Activated CD8-positive, alpha-beta T cell treated with anti-CD3 and anti-CD28 coated beads, Interleukin-2, amount 10 ng/mL, durations not matched to agents 7 days and 5 days (primary cell): ENCODE data around the gene CLCN5. TPM values are rescaled to one million over a fixed set of nuclear protein-coding genes. Genes with fewer than 3 reads are reported as not detected.

Experiments used
- ATAC-seq: fragments of 150-1000 bp; cut with Tn5 transposase; one replicate; pipeline ENCODE4 v1.10.0; 2021; ENCODE audit warnings: moderate library complexity
- CTCF ChIA-PET: fragments of 350-600 bp; sonication (Branson Sonifier 250); formaldehyde crosslinking; loops from one replicate; lab custom pipeline; 2021; ENCODE audit warnings: antibody characterized with exemption; lab: Charles Lee
- POLR2A ChIA-PET: fragments of 350-600 bp; sonication (Branson Sonifier 250); formaldehyde crosslinking; loops from one replicate; lab custom pipeline; 2021; ENCODE audit warnings: antibody characterized with exemption; lab: Charles Lee
- DNase-seq: peaks from one replicate; pipeline ENCODE4 v3.0.0-alpha.2; 2020
- H3K27ac Mint-ChIP-seq: one replicate; pipeline ENCODE4 v1.8.0; 2021; ENCODE audit warnings: mild to moderate bottlenecking, mixed read lengths
- H3K27me3 Mint-ChIP-seq: one replicate; pipeline ENCODE4 v1.8.0; 2021; ENCODE audit warnings: low read depth, mixed read lengths
- H3K36me3 Mint-ChIP-seq: one replicate; pipeline ENCODE4 v1.8.0; 2021; ENCODE audit warnings: low read depth, mixed read lengths
- H3K4me1 Mint-ChIP-seq: one replicate; pipeline ENCODE4 v1.8.0; 2021; ENCODE audit warnings: low read depth, mixed read lengths
- H3K4me3 Mint-ChIP-seq: one replicate; pipeline ENCODE4 v1.8.0; 2021; ENCODE audit warnings: mild to moderate bottlenecking, mixed read lengths
- H3K9me3 Mint-ChIP-seq: one replicate; pipeline ENCODE4 v1.8.0; 2022; ENCODE audit warnings: mixed read lengths; ENCODE audit not compliant: insufficient read depth
- total RNA-seq, 2 experiments: library from RNA; stranded (reverse); gene quantifications; one replicate each; pipeline ENCODE4 v1.2.3, GENCODE V29; 2021

Gene CLCN5
- total RNA-seq, 2 experiments from 2014 or later = 4.0 TPM

- no peak overlapping the region for H3K27ac Mint-ChIP-seq
- CTCF ChIA-PET = no interaction called here
- POLR2A ChIA-PET = no interaction called here
- no peaks in the 10 kb centered on the region for H3K27me3 Mint-ChIP-seq
- H3K4me3 Mint-ChIP-seq = no peak overlapping the region
- no peaks in the 10 kb centered on the region for H3K36me3 Mint-ChIP-seq
- H3K9me3 Mint-ChIP-seq = no peaks in the 10 kb centered on the region
- no peaks in the 10 kb centered on the region for H3K4me1 Mint-ChIP-seq
- DNase-seq (no peak), ATAC-seq (no peak)
Observed at GRCh38 chrX:49934729-49935128, 12.3 kb downstream of the CLCN5 start.

GRCh38 chrX:49947781-49948180 lies 25.4 kb downstream of the CLCN5 start:
- Mint-ChIP-seq H3K36me3 (no peaks in the 10 kb centered on the region), H3K4me1 (peaks cover 2% of the 10 kb centered on the region), H3K9me3 (no peaks in the 10 kb centered on the region), H3K4me3 (no peak overlapping the region), H3K27me3 (no peaks in the 10 kb centered on the region), H3K27ac (no peak overlapping the region)
- no peak for DNase-seq
- POLR2A ChIA-PET = no interaction called here
- ATAC-seq = no peak
- CTCF ChIA-PET = no interaction called here

GRCh38 chrX:49949961-49950360 lies 27.6 kb downstream of the CLCN5 start:
- Mint-ChIP-seq H3K4me3 (no peak overlapping the region), H3K9me3 (no peaks in the 10 kb centered on the region), H3K36me3 (no peaks in the 10 kb centered on the region), H3K4me1 (peaks cover 2% of the 10 kb centered on the region), H3K27ac (no peak overlapping the region), H3K27me3 (no peaks in the 10 kb centered on the region)
- no peak for ATAC-seq
- CTCF ChIA-PET = no interaction called here
- POLR2A ChIA-PET = no interaction called here
- DNase-seq = no peak

- ChIA-PET CTCF (no interaction called here), POLR2A (no interaction called here)
- Mint-ChIP-seq H3K4me3 (no peak overlapping the region), H3K27me3 (no peaks in the 10 kb centered on the region), H3K4me1 (peaks cover 2% of the 10 kb centered on the region), H3K27ac (no peak overlapping the region), H3K36me3 (no peaks in the 10 kb centered on the region), H3K9me3 (no peaks in the 10 kb centered on the region)
- no peak for ATAC-seq
- no peak for DNase-seq
Observed at GRCh38 chrX:49951524-49952193, 29.3 kb downstream of the CLCN5 start.

GRCh38 chrX:49956313-49956712 lies 33.9 kb downstream of the CLCN5 start:
- Mint-ChIP-seq H3K36me3 (no peaks in the 10 kb centered on the region), H3K27ac (no peak overlapping the region), H3K4me1 (no peaks in the 10 kb centered on the region), H3K4me3 (no peak overlapping the region), H3K9me3 (no peaks in the 10 kb centered on the region), H3K27me3 (no peaks in the 10 kb centered on the region)
- CTCF ChIA-PET = no interaction called here
- POLR2A ChIA-PET = no interaction called here
- no peak for ATAC-seq
- no peak for DNase-seq

- no peaks in the 10 kb centered on the region for H3K9me3 Mint-ChIP-seq
- CTCF ChIA-PET = no interaction called here
- POLR2A ChIA-PET = no interaction called here
- DNase-seq (no peak), ATAC-seq (no peak)
- H3K4me1 Mint-ChIP-seq = no peaks in the 10 kb centered on the region
- no peak overlapping the region for H3K4me3 Mint-ChIP-seq
- no peaks in the 10 kb centered on the region for H3K27me3 Mint-ChIP-seq
- no peak overlapping the region for H3K27ac Mint-ChIP-seq
- H3K36me3 Mint-ChIP-seq = no peaks in the 10 kb centered on the region
Observed at GRCh38 chrX:49958727-49959485, 36.5 kb downstream of the CLCN5 start.

- ChIA-PET CTCF (no interaction called here), POLR2A (no interaction called here)
- H3K4me1 Mint-ChIP-seq = no peaks in the 10 kb centered on the region
- H3K36me3 Mint-ChIP-seq = no peaks in the 10 kb centered on the region
- DNase-seq = no peak
- ATAC-seq = no peak
- H3K9me3 Mint-ChIP-seq = no peaks in the 10 kb centered on the region
- no peaks in the 10 kb centered on the region for H3K27me3 Mint-ChIP-seq
- H3K27ac Mint-ChIP-seq = no peak overlapping the region
- no peak overlapping the region for H3K4me3 Mint-ChIP-seq
Observed at GRCh38 chrX:49959602-49960001, 37.2 kb downstream of the CLCN5 start.

- CTCF ChIA-PET = no interaction called here
- POLR2A ChIA-PET = no interaction called here
- DNase-seq (no peak), ATAC-seq (no peak)
- Mint-ChIP-seq H3K9me3 (no peaks in the 10 kb centered on the region), H3K27ac (no peak overlapping the region), H3K4me3 (no peak overlapping the region), H3K27me3 (no peaks in the 10 kb centered on the region), H3K4me1 (no peaks in the 10 kb centered on the region), H3K36me3 (no peaks in the 10 kb centered on the region)
Observed at GRCh38 chrX:49960061-49960460, 37.7 kb downstream of the CLCN5 start.

- no peaks in the 10 kb centered on the region for H3K9me3 Mint-ChIP-seq
- ATAC-seq (no peak), DNase-seq (no peak)
- no peaks in the 10 kb centered on the region for H3K36me3 Mint-ChIP-seq
- no peak overlapping the region for H3K4me3 Mint-ChIP-seq
- ChIA-PET CTCF (no interaction called here), POLR2A (no interaction called here)
- H3K27ac Mint-ChIP-seq = no peak overlapping the region
- H3K4me1 Mint-ChIP-seq = no peaks in the 10 kb centered on the region
- no peaks in the 10 kb centered on the region for H3K27me3 Mint-ChIP-seq
Observed at GRCh38 chrX:49970674-49971073, 48.3 kb downstream of the CLCN5 start.

GRCh38 chrX:49972328-49972860 lies 50.0 kb downstream of the CLCN5 start:
- ChIA-PET POLR2A (no interaction called here), CTCF (no interaction called here)
- Mint-ChIP-seq H3K4me1 (no peaks in the 10 kb centered on the region), H3K36me3 (no peaks in the 10 kb centered on the region), H3K27me3 (no peaks in the 10 kb centered on the region), H3K9me3 (no peaks in the 10 kb centered on the region), H3K27ac (no peak overlapping the region), H3K4me3 (no peak overlapping the region)
- ATAC-seq (no peak), DNase-seq (no peak)

- no peaks in the 10 kb centered on the region for H3K36me3 Mint-ChIP-seq
- DNase-seq = no peak
Observed at GRCh38 chrX:49976682-49977197, 54.3 kb downstream of the CLCN5 start.

GRCh38 chrX:49977319-49978090 lies 55.1 kb downstream of the CLCN5 start:
- DNase-seq (no peak), ATAC-seq (no peak)
- Mint-ChIP-seq H3K27ac (no peak overlapping the region), H3K36me3 (no peaks in the 10 kb centered on the region), H3K4me1 (no peaks in the 10 kb centered on the region), H3K27me3 (no peaks in the 10 kb centered on the region), H3K9me3 (no peaks in the 10 kb centered on the region), H3K4me3 (no peak overlapping the region)
- ChIA-PET POLR2A (no interaction called here), CTCF (no interaction called here)

More at GRCh38 chrX:49976682-49977197, 54.3 kb downstream of the CLCN5 start:
- Mint-ChIP-seq H3K4me1 (no peaks in the 10 kb centered on the region), H3K4me3 (no peak overlapping the region), H3K27ac (no peak overlapping the region), H3K9me3 (no peaks in the 10 kb centered on the region), H3K27me3 (no peaks in the 10 kb centered on the region)
- POLR2A ChIA-PET = no interaction called here
- CTCF ChIA-PET = no interaction called here
- ATAC-seq = no peak
